GM19193 (cell line): Measurements from ENCODE around the gene HEPN1.

Source experiments
- POLR2A ChIP-seq: IDR thresholded peaks from 4 replicates; pipeline ENCODE4 v1.6.1; 2011; ENCODE audit not compliant: insufficient read depth, insufficient read length; ENCODE audit errors: extremely low read depth

The HEPN1 gene

GRCh38 chr11:124879493-124880289, 39.4 kb upstream of the HEPN1 start:
- TF ChIP-seq POLR2A, result no peak

DNA sequence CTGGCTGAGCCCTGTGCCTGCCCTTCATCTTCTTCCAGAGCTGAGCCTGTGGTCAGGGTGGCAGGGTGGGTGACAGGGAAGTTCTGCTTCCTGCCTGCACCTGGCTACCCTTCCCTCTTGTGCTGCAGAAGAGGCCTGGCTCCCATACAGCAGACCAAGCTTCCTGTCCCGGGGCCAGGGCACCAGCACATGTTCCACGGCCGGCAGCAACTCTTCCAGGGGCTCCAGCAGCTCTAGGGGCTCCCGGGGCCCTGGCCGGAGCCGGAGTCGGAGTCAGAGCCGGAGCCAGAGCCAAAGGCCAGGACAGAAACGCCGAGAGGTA, 38.8 kb upstream of the HEPN1 start:
- TF ChIP-seq POLR2A, result no peak

DNA sequence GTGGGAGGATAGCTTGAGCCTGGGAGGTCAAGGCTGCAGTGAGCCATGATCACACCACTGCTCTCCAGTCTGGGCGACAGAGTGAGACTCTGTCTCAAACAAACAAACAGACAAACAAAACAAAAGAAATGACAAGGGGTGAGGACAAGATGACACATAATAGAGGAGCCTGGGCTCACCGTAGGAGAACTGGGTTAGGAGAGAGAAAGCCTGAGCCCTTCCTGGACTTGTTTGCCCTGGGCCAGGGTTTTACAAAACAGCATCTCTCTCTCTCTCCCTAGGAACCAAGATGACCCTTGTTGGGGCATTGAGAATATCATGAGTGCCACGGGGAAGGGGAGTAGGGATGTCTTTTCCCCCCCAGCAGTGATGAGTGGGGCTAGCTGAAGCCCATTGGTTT, 38.1 kb upstream of the HEPN1 start:
- TF ChIP-seq POLR2A, result no peak

GRCh38 chr11:124882339-124883071, 36.5 kb upstream of the HEPN1 start:
- TF ChIP-seq POLR2A, result no peak

- no peak for TF ChIP-seq POLR2A
Measured at GRCh38 chr11:124884340-124884739, 34.7 kb upstream of the HEPN1 start.

DNA sequence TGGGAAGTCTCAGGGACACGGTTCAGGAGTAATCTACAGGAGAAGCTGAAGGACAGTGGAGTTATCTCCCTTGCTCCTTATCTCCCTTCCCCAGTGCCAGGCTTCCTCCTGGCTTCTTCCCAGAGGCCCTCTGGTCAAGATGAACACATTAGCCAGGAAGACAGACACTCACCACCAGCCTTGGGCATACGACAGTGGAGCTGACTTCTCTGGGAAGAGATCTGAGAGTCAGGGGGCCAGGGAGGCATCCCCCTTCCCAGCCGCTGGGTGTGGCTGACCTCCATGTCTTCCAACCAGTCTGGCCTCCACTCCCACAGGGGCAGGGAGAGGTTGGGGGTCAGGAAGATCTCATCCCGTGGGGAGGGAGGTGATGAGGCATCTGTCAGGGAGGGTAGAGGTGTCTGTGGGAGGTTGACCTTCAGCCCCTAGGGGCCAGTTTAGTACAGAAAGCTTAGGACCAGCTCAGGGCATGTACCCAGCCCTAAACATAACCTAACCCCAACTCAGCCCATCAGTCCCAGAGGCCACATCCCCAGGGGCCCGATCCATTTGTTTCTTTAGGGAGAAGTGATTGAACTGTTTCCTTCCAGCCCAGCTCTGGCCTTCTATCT, 34.1 kb upstream of the HEPN1 start:
- no peak for TF ChIP-seq POLR2A

DNA sequence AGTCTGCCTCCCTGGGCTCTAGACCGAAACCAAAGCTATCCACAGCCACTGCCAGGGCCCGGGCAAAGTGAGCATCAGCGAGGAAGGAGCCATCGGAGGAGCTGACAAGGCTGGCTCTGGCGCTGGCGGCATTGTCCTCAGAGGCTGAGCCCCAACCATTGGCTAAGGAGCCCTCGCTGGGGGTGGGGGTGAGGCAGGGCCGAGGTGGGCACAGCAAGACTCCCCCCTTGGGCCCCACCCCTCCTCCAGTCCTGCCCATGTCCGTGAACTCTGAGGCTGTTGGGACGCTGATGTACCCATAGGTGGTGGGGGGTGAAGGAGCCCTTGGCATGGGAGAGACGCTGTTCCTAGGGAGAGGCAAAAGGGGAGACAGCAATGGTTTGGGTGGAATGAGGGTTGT, 32.6 kb upstream of the HEPN1 start:
- no peak for TF ChIP-seq POLR2A

DNA sequence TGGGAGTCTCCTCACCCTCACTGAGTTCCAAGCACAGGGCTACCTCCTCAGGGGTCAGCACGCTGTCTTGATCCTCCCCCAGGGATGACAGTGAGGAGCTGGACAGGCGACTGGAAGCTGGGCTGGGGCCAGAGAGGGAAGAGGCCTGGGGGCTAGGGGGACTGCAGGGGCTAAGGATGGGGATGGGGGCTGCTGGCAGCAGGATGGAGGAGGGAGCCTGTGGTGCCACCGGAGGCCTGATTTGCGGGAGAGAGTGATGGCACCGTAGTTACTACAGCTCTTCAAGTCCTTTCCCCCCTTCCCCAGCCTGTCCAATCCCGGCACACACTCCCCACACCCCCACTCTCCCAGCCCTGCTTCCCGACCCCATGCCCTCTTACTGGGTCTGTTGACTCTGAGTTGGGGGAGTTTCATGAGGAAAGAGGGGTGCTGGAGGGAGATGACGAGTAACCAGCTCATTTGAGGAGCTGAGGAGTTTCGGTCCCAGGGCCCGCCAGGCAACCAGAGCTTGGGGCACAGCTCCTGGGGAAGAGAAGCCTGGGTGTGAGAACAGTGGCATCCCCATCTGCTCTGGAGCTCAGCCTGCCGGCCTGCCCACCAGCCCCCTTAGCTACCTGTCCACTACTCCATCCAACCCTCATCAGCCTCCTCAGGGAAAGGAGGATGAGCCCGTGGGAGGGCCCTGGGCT, 31.9 kb upstream of the HEPN1 start:
- no peak for TF ChIP-seq POLR2A

- no peak for TF ChIP-seq POLR2A
Measured at GRCh38 chr11:124887667-124888013, 31.4 kb upstream of the HEPN1 start.

DNA sequence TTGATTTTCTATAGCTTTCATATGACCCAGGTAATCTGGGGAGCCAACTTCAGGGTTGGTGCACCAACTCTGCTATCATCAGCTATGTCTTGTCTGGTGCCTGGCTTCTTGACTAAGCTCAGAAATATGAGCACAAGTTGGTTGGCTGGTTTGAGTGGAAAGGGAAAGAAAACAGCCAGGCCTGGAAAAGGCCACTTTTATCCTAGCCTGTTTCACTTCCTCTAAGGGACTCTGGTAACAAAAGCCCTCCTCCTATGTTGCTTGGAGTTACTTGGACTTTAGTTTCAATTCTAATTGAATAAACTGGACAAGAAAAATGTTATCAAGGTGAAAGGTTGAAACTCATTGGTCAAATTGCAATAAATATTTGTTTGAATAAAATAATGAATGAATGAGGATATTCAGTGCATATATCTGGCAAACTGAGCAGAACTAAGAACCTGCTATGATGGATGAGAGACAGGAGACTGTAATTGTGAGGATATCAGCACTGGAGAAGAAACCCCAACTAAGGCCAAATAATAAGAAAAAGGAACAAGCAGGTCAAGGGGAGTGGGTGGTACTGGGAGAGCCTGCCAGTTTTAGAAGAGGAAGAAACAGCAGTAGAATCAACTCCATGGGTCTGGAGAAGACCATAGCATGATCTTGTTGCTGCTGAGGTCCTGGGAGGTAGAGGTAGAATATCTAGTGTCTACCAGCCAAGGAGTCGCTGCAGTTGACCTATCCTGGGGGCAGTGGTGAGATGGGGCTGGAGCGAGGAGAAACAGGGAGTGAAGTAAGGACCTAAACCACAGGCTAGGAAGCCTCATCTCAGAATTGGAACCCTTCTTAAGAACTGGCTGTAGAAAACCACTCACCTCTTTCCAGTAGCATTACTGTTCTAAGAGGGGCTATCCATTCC, 29.6 kb upstream of the HEPN1 start:
- no peak for TF ChIP-seq POLR2A

DNA sequence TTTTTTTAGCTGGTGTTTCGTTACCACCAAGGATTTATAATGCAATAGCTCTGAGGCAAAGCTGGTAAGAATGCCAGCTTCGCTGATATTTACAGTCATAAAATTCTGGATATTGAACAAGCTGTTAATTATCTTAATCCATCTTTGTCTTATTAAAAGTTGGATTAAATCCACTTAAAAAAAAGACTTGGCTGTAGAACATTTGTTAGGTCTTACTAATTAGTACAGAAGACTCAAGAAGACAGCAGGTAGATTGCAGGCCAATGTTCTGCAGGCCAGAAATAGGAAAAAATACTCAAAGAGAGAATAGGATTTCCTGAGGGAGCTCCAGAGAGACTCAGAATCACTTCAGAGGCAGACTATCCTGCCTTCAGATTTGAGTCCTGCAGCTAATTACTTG, 28.9 kb upstream of the HEPN1 start:
- TF ChIP-seq POLR2A, result no peak

- TF ChIP-seq POLR2A, result no peak
Measured at GRCh38 chr11:124890683-124891372, 28.2 kb upstream of the HEPN1 start.

DNA sequence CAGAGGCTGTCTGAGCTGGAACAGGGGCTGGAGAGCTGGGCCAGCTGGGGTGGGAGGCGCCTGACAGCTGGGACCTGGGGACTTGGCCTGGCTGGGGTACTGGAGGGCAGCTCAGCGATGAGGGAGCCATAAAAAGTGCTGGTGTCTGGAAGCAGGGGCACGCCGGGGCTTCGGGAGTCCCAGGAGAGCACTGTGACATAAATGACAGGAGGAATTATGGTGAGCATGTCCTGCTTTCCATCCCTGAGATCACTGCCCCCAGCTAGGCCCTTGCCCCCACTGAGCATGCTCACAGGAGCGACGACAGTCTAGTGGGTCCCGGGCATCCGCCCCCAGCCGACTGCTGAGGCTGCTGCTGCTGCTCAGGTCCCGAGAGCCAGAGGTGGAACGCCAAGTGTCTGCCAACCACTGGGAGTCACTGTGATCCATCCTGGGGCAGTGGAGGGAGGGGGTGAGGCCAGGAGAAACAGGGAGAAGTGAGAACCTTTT, 27.6 kb upstream of the HEPN1 start:
- TF ChIP-seq POLR2A, result no peak

DNA sequence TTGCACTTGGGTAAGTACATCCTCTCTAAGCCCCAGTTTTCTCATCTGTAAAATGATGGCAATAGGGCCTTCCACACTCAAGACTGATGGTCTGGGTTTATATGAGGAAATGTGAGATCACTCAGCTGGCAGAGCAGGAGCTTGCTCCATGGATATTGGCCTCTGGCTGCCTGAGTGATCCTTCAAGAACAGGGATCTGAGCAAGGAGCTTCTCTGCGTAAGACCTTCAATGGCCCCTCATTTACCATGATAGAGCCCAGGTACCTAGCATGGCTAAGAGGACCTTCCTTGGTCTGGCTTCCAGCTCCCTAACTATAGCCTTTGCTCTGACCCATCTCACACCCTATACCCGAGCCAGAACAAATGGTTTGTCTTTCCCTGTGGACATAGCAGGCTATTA, 26.9 kb upstream of the HEPN1 start:
- TF ChIP-seq POLR2A, result no peak

DNA sequence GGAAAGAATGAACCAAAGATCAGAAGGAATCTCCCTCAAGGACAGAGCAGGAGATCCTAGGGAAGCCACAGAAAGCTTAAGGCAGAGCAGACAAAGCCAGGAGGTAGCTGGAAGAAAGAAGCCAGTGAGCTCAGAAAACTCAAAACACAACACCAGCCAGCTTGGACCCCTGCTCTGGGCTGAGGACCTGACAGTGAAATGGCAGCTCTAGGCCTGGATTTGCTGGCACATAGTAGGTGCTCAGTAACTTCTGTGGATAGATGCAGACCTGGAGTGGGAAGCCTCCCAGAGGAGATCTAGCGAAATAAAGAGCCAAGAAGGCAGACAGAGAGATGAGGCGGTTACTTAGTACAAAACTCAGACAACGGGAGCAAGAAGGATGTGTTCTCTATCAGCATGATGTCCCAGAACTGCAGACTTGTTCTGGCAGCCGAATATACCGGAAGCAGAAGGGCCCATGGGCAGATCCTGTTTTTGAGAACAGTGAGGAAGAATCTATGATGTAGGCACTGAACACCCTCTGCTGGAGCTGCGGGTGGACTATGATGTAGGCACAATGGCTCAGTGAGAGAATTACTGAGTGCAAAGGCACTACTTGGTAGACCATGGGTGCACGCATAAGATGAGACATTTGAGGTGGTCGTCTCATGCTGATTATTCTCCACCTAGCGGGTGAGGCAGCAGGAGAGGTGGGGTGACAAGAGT, 26.1 kb upstream of the HEPN1 start:
- TF ChIP-seq POLR2A, result no peak
